Panc1 (cell line): Measurements from ENCODE around the gene CUL4A. TPM values are rescaled to one million over a fixed set of nuclear protein-coding genes. Genes with fewer than 3 reads are reported as not detected.
"Not testable (repeated sequence)": the region's sequence is repeated elsewhere in the genome, so short reads cannot be mapped to it uniquely, and the experiment has no call there.

Source experiments
- ATAC-seq: fragments of 200-7000 bp; cut with Tn5 transposase; 2 replicates; pipeline ENCODE4 v1.9.1; 2020; ENCODE audit warnings: mild to moderate bottlenecking, moderate library complexity
- BruUV-seq: library from RNA; stranded (reverse); fragments of 400-500 nt; replicated peaks from 2 replicates; lab custom pipeline; 2021; lab: Mats Ljungman, UMichigan
- CTCF ChIA-PET: fragments of 300-600 bp; sonication (Branson Sonifier 250); formaldehyde crosslinking; loops from one replicate; lab custom pipeline; 2022; ENCODE audit warnings: antibody characterized with exemption; lab: Charles Lee
- POLR2A ChIA-PET: fragments of 300-600 bp; sonication (Branson Sonifier 250); formaldehyde crosslinking; loops from one replicate; lab custom pipeline; 2022; ENCODE audit warnings: antibody characterized with exemption; lab: Charles Lee
- DNase-seq: peaks from one replicate; pipeline ENCODE4 v3.0.0-alpha.2; 2010; ENCODE audit warnings: low read depth, low spot score
- H3K27ac ChIP-seq: 2 replicates; pipeline ENCODE4 v1.5.1; 2011; ENCODE audit warnings: mild to moderate bottlenecking, low read length, inconsistent platforms
- H3K27me3 ChIP-seq: fragments of 200-500 bp; sonication (Bioruptor generic); 2 replicates; pipeline ENCODE4 v1.6.0; 2014; ENCODE audit warnings: low read length, inconsistent platforms; ENCODE audit not compliant: control insufficient read depth, insufficient read depth
- H3K36me3 ChIP-seq: fragments of 200-500 bp; sonication (Bioruptor generic); 2 replicates; pipeline ENCODE4 v1.5.1; 2014; ENCODE audit warnings: inconsistent platforms, mild to moderate bottlenecking, low read length, moderate library complexity; ENCODE audit not compliant: control insufficient read depth, insufficient read depth
- H3K4me1 ChIP-seq: 2 replicates; pipeline ENCODE4 v1.5.1; 2011; ENCODE audit warnings: inconsistent platforms, mild to moderate bottlenecking, low read length, moderate library complexity; ENCODE audit not compliant: control insufficient read depth, insufficient read depth
- H3K4me3 ChIP-seq, 2 experiments: 2 replicates each; pipeline ENCODE4 v1.5.1; 2011 to 2012; ENCODE audit warnings: low read depth in 2 of 2, low read length in 2 of 2, mild to moderate bottlenecking in 2 of 2, inconsistent platforms in 1 of 2, moderate library complexity in 1 of 2
- H3K9me3 ChIP-seq: fragments of 200-500 bp; sonication (Bioruptor generic); 2 replicates; pipeline ENCODE4 v1.5.1; 2014; ENCODE audit warnings: low read depth, mild to moderate bottlenecking, inconsistent platforms, low read length, moderate library complexity; ENCODE audit not compliant: control insufficient read depth, insufficient read depth
- POLR2AphosphoS5 ChIP-seq: IDR thresholded peaks from 2 replicates; pipeline ENCODE4 v1.6.1; 2012; ENCODE audit warnings: mild to moderate bottlenecking, low read depth, low read length, moderate library complexity
- SIN3A ChIP-seq: IDR thresholded peaks from 2 replicates; pipeline ENCODE4 v1.6.1; 2012; ENCODE audit warnings: low read depth, mild to moderate bottlenecking, low read length, moderate library complexity, borderline replicate concordance; ENCODE audit not compliant: insufficient read depth
- TCF7L2 ChIP-seq: IDR thresholded peaks from 2 replicates; pipeline ENCODE4 v1.6.1; 2011; ENCODE audit warnings: mild to moderate bottlenecking, low read depth, low read length, inconsistent platforms
- in situ Hi-C: cut with HindIII; loops from 2 replicates; pipeline ENCODE4 v1.10.0; 2016; ENCODE audit warnings: low sequenced_read_pairs, low pct_unique_long_range_greater_than_20kb
- intact Hi-C: fragments of 100-400 bp; cut with micrococcal nuclease; formaldehyde crosslinking; loops from one replicate; pipeline ENCODE4 v1.10.0; 2022; ENCODE audit not compliant: unreplicated experiment
- total RNA-seq: library from RNA; stranded (reverse); gene quantifications from one replicate; pipeline ENCODE4 v1.2.1, GENCODE V29; 2021; ENCODE audit not compliant: unreplicated experiment
- TF ChIP-seq, protein P1 (sequence below), 2 experiments: IDR thresholded peaks; 2 replicates each; pipeline ENCODE4 v1.6.1; 2011 to 2012; ENCODE audit warnings: low read depth in 2 of 2, control low read depth in 1 of 2, low read length in 1 of 2, mild to moderate bottlenecking in 1 of 2, moderate library complexity in 1 of 2; ENCODE audit not compliant: insufficient read depth in 1 of 2
- TF ChIP-seq, protein P2 (sequence below): fragments of 450-650 bp; IDR thresholded peaks from 2 replicates; pipeline ENCODE4 v1.5.1; 2017; ENCODE audit warnings: mild to moderate bottlenecking

Gene CUL4A
- total RNA-seq, 1 experiment from 2014 or later, result 80.8 TPM

DNA sequence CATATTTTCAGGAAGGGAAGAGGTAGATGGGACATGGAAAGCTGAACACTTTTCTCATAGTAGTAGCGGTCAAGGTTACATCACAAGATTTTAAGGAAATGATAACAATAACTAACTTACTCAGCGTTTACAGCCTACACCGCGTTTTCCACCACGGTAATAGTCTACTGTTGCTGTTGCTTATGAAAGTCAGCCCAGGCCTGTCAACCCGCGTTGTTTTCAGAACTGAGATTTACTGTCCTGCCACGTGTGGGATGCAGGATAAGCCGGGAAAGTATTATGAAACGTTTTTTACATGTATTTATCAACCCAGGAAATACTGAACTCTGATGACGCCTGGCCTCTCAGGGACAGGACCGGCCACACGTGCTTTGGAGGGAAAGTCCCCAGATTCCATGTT lies 51.6 kb downstream of the CUL4A start:
- no peak for DNase-seq
- ATAC-seq, result no peak
- no peak overlapping the region for H3K4me3 ChIP-seq
- in situ Hi-C loops, result no loop called here
- H3K9me3 ChIP-seq, result no peaks in the 10 kb centered on the region
- H3K27me3 ChIP-seq, result no peaks in the 10 kb centered on the region
- no TSS peak for BruUV-seq
- H3K36me3 ChIP-seq, result peaks cover 8% of the 10 kb centered on the region; the same call in 1 of the 2 replicates
- intact Hi-C loops, result no loop called here
- TF ChIP-seq POLR2AphosphoS5 (no peak), TCF7L2 (no peak), SIN3A (no peak)
- TF ChIP-seq, protein P1, sequence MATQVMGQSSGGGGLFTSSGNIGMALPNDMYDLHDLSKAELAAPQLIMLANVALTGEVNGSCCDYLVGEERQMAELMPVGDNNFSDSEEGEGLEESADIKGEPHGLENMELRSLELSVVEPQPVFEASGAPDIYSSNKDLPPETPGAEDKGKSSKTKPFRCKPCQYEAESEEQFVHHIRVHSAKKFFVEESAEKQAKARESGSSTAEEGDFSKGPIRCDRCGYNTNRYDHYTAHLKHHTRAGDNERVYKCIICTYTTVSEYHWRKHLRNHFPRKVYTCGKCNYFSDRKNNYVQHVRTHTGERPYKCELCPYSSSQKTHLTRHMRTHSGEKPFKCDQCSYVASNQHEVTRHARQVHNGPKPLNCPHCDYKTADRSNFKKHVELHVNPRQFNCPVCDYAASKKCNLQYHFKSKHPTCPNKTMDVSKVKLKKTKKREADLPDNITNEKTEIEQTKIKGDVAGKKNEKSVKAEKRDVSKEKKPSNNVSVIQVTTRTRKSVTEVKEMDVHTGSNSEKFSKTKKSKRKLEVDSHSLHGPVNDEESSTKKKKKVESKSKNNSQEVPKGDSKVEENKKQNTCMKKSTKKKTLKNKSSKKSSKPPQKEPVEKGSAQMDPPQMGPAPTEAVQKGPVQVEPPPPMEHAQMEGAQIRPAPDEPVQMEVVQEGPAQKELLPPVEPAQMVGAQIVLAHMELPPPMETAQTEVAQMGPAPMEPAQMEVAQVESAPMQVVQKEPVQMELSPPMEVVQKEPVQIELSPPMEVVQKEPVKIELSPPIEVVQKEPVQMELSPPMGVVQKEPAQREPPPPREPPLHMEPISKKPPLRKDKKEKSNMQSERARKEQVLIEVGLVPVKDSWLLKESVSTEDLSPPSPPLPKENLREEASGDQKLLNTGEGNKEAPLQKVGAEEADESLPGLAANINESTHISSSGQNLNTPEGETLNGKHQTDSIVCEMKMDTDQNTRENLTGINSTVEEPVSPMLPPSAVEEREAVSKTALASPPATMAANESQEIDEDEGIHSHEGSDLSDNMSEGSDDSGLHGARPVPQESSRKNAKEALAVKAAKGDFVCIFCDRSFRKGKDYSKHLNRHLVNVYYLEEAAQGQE (IDR thresholded peaks at IDR 0.05; ENCODE audit: insufficient read depth in 1 of 2, low read depth in 2 of 2, low read length in 1 of 2), result no peak
- TF ChIP-seq, protein P2, sequence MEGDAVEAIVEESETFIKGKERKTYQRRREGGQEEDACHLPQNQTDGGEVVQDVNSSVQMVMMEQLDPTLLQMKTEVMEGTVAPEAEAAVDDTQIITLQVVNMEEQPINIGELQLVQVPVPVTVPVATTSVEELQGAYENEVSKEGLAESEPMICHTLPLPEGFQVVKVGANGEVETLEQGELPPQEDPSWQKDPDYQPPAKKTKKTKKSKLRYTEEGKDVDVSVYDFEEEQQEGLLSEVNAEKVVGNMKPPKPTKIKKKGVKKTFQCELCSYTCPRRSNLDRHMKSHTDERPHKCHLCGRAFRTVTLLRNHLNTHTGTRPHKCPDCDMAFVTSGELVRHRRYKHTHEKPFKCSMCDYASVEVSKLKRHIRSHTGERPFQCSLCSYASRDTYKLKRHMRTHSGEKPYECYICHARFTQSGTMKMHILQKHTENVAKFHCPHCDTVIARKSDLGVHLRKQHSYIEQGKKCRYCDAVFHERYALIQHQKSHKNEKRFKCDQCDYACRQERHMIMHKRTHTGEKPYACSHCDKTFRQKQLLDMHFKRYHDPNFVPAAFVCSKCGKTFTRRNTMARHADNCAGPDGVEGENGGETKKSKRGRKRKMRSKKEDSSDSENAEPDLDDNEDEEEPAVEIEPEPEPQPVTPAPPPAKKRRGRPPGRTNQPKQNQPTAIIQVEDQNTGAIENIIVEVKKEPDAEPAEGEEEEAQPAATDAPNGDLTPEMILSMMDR, result no peak
- no peak overlapping the region for H3K27ac ChIP-seq
- CTCF ChIA-PET, result no interaction called here
- no peaks in the 10 kb centered on the region for H3K4me1 ChIP-seq
- POLR2A ChIA-PET, result no interaction called here

DNA sequence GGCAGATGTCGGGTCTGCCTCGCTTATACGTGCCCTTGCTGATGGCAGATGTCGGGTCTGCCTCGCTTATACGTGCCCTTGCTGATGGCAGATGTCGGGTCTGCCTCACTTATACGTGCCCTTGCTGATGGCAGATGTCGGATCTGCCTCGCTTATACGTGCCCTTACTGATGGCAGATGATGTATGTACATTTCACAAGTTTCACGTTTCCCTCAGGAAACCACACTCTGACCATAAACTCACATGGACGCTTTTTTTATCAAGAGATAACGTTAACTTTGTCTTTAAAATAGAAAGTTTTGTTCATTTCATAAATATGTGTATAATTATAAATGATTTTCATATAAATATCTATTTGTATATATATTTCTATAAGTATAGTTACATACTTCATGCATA lies 53.6 kb downstream of the CUL4A start:
- ATAC-seq, H3K27me3 ChIP-seq, POLR2A ChIA-PET, BruUV-seq, H3K27ac ChIP-seq, H3K4me1 ChIP-seq, H3K9me3 ChIP-seq, H3K4me3 ChIP-seq, CTCF ChIA-PET, H3K36me3 ChIP-seq, DNase-seq, in situ Hi-C loops, intact Hi-C loops: not testable (repeated sequence)

DNA sequence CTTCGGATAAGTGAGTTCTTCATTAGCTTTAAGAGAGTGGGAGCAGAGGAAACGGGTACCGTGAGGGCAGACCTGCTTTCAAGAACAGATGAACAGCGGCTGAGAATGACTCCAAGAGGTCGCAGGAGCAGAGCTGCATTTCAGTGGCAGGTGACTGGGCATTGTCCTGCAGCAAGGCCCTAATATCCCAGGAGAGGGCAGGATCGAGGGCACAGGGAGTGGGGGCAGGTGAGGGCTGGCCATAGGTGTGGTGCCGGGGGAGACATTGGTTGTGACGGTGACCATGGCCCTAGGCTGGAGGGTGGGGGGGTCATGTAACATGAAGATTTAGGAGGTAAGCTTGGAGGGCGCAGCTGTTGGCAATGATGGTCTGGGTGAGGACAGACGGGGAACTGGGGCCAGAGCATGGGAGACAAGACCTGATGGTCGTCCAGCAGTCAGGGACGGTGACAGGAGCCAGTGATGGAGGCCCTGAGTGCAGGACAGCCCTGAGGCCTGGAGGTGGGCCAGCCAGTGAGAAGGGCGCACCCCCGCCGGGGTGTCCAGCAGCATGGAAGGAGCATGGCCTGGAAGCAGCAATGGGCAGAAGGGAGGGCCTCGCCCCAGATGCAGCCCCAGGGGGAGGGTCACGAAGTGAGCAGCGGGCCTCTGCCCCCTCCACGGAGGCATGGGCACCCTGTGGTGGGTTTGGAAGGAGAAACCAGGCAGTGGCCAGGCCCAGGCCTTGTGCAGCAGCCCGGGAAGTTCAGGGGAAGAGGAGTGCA lies 58.4 kb downstream of the CUL4A start:
- no TSS peak for BruUV-seq
- H3K4me1 ChIP-seq, result no peaks in the 10 kb centered on the region
- DNase-seq, result no peak
- ATAC-seq, result no peak
- peaks cover 3% of the 10 kb centered on the region; the same call in 1 of the 2 replicates for H3K36me3 ChIP-seq
- intact Hi-C loops (no loop called here), in situ Hi-C loops (no loop called here)
- POLR2A ChIA-PET, result no interaction called here
- no peak overlapping the region for H3K4me3 ChIP-seq
- H3K27me3 ChIP-seq, result no peaks in the 10 kb centered on the region
- CTCF ChIA-PET, result no interaction called here
- TF ChIP-seq, protein P1 (IDR thresholded peaks at IDR 0.05; ENCODE audit: insufficient read depth in 1 of 2, low read depth in 2 of 2, low read length in 1 of 2), result no peak
- TF ChIP-seq SIN3A (no peak), POLR2AphosphoS5 (no peak), TCF7L2 (no peak)
- no peaks in the 10 kb centered on the region for H3K9me3 ChIP-seq
- no peak overlapping the region for H3K27ac ChIP-seq
